Caco-2 (cell line): ENCODE data around the gene DNAAF5. TPM values are rescaled to one million over a fixed set of nuclear protein-coding genes. Genes with fewer than 3 reads are reported as not detected.
A peak's percentile ranks its signal among the peaks of the same experiment; 100 is the strongest.

Source experiments
- BruUV-seq: library from RNA; stranded (reverse); fragments of 400-500 nt; replicated peaks from 2 replicates; lab custom pipeline; 2021; lab: Mats Ljungman, UMichigan
- CTCF ChIA-PET: fragments of 300-600 bp; sonication (Branson Sonifier 250); formaldehyde crosslinking; loops from one replicate; lab custom pipeline; 2022; ENCODE audit warnings: antibody characterized with exemption; lab: Charles Lee
- POLR2A ChIA-PET: fragments of 300-600 bp; sonication (Branson Sonifier 250); formaldehyde crosslinking; loops from one replicate; lab custom pipeline; 2022; ENCODE audit warnings: antibody characterized with exemption; lab: Charles Lee
- DNase-seq, 2 experiments: peaks; one replicate each; pipeline versions ENCODE4 v3.0.0 to v3.0.0-alpha.2; 2020 to 2022
- H3K27me3 ChIP-seq: replicated peaks from 2 replicates; pipeline ENCODE4 v1.6.0; 2011; ENCODE audit warnings: low read length; ENCODE audit not compliant: control insufficient read depth, insufficient read depth
- H3K36me3 ChIP-seq: 2 replicates; pipeline ENCODE4 v1.5.1; 2011; ENCODE audit warnings: low read length; ENCODE audit not compliant: control insufficient read depth, insufficient read depth
- H3K4me1 ChIP-seq: fragments of 250-450 bp; sonication (Bioruptor Pico); 2 replicates; pipeline ENCODE4 v1.5.1; 2020; ENCODE audit warnings: mild to moderate bottlenecking
- H3K4me3 ChIP-seq: 2 replicates; pipeline ENCODE4 v1.5.1; 2011; ENCODE audit warnings: low read depth, mild to moderate bottlenecking, control low read depth, low read length
- H3K9me3 ChIP-seq: fragments of 250-450 bp; sonication (Bioruptor Pico); 2 replicates; pipeline ENCODE4 v1.5.1; 2020; ENCODE audit warnings: mild to moderate bottlenecking, moderate library complexity
- H3K27ac Mint-ChIP-seq: one replicate; pipeline ENCODE4 v1.8.0; 2022; ENCODE audit warnings: mixed read lengths; ENCODE audit not compliant: unreplicated experiment
- H3K27me3 Mint-ChIP-seq: one replicate; pipeline ENCODE4 v1.8.0; 2022; ENCODE audit warnings: mixed read lengths; ENCODE audit not compliant: insufficient read depth, unreplicated experiment
- H3K36me3 Mint-ChIP-seq: one replicate; pipeline ENCODE4 v1.8.0; 2022; ENCODE audit warnings: mild to moderate bottlenecking, mixed read lengths; ENCODE audit not compliant: insufficient read depth, unreplicated experiment
- H3K4me1 Mint-ChIP-seq: one replicate; pipeline ENCODE4 v1.8.0; 2022; ENCODE audit warnings: low read depth, mixed read lengths; ENCODE audit not compliant: unreplicated experiment
- H3K4me3 Mint-ChIP-seq: one replicate; pipeline ENCODE4 v1.8.0; 2022; ENCODE audit warnings: mild to moderate bottlenecking, moderate library complexity, mixed read lengths; ENCODE audit not compliant: unreplicated experiment
- H3K9me3 Mint-ChIP-seq: one replicate; pipeline ENCODE4 v1.8.0; 2022; ENCODE audit warnings: mixed read lengths; ENCODE audit not compliant: unreplicated experiment
- intact Hi-C: fragments of 100-400 bp; cut with micrococcal nuclease; formaldehyde crosslinking; loops from one replicate; pipeline ENCODE4 v1.10.0; 2022; ENCODE audit not compliant: unreplicated experiment
- total RNA-seq: library from RNA; stranded (reverse); gene quantifications from 2 replicates; pipeline ENCODE4 v1.2.3, GENCODE V29; 2022
- TF ChIP-seq, protein P1 (sequence below), 2 experiments: fragments of 200-600 bp in 1 of 2; IDR thresholded peaks; 1 replicate in 1 of 2; 2 replicates in 1 of 2; pipeline versions ENCODE4 v1.5.1 to v1.8.0; 2011 to 2022; ENCODE audit warnings: antibody characterized with exemption in 1 of 2, control low read depth in 1 of 2, inconsistent platforms in 1 of 2, low read depth in 1 of 2, low read length in 1 of 2, mild to moderate bottlenecking in 1 of 2, moderate library complexity in 1 of 2; ENCODE audit not compliant: insufficient read depth in 1 of 2, severe bottlenecking in 1 of 2, unreplicated experiment in 1 of 2

The DNAAF5 gene
- total RNA-seq, 1 experiment from 2014 or later, result 51.4 TPM

DNA sequence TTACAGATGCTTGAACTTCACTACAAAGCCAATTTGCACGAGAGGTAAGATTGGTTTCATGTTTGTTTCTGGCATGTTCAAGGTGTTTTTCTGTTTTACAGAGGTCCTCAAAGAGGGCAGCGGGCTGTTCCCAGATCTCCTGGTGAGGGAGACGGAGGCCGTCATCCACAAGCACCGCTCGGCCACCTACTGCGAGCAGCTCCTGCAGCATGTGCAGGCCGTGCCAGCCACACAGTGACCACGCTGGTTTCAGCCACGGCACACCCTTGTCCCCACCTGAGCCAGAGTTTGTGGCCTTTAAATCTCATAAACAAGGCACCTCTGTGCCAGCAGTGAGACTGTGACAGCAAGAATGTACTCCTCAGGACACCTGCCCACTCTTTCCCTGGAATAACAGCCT is 58.9 kb downstream of the DNAAF5 start:
- DNase-seq, result no peak

DNA sequence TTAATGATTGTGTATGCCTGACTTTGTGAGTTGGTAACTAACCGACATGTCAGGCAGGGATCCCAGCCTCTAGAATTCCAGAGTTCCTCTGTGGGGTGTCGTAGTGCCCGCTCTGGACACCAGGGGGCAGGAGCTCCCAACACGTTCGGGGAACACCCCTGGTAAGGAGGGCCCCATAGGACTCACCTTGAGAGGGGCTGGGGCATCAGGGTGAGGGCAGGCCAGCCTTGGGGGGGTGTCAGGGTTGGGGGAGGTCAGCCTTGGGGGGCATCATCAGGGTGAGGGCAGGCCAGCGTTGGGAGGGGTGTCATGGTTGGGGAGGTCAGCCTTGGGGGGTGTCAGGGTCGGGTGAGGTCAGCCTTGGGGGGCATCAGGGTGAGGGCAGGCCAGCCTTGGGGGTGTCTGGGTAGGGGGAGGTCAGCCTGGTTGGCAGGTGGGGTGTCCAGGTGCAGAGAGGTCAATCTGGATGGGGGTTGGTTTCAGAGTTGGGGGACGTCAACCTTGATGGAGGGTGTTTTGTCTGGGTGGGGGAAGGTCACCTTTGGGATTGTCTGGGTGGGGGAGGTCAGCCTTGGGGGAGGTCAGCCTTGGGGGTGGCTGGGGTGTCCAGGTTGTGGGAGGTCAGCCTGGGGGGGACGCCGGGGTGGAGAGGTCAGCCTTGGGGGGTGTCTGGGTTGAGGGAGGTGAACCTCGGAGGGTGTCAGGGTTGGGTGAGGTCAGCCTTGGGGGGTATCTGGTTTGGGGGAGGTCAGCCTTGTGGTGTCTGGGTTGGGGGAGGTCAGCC is 60.2 kb downstream of the DNAAF5 start:
- Mint-ChIP-seq H3K9me3 (peaks cover 11% of the 10 kb centered on the region), H3K4me1 (no peaks in the 10 kb centered on the region), H3K36me3 (peaks cover 43% of the 10 kb centered on the region), H3K27me3 (no peaks in the 10 kb centered on the region), H3K27ac (no peak overlapping the region), H3K4me3 (no peak overlapping the region)
- no peaks in the 10 kb centered on the region; the same call in 1 of the 2 replicates for H3K36me3 ChIP-seq
- H3K4me3 ChIP-seq, result no peak overlapping the region
- intact Hi-C loops, result loop anchor here (1.0 to 5.0 kb wide), 2 partner anchors 51 to 87 kb away; no protein-coding TSS in a partner anchor
- H3K9me3 ChIP-seq, result no peaks in the 10 kb centered on the region
- H3K27me3 ChIP-seq, result no peaks in the 10 kb centered on the region
- TF ChIP-seq, protein P1, sequence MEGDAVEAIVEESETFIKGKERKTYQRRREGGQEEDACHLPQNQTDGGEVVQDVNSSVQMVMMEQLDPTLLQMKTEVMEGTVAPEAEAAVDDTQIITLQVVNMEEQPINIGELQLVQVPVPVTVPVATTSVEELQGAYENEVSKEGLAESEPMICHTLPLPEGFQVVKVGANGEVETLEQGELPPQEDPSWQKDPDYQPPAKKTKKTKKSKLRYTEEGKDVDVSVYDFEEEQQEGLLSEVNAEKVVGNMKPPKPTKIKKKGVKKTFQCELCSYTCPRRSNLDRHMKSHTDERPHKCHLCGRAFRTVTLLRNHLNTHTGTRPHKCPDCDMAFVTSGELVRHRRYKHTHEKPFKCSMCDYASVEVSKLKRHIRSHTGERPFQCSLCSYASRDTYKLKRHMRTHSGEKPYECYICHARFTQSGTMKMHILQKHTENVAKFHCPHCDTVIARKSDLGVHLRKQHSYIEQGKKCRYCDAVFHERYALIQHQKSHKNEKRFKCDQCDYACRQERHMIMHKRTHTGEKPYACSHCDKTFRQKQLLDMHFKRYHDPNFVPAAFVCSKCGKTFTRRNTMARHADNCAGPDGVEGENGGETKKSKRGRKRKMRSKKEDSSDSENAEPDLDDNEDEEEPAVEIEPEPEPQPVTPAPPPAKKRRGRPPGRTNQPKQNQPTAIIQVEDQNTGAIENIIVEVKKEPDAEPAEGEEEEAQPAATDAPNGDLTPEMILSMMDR (IDR thresholded peaks at IDR 0.05; ENCODE audit: insufficient read depth in 1 of 2, low read depth in 1 of 2, low read length in 1 of 2, severe bottlenecking in 1 of 2, unreplicated experiment in 1 of 2), result peak; percentile 71 to 90
- H3K4me1 ChIP-seq, result no peaks in the 10 kb centered on the region
- no TSS peak for BruUV-seq
- ChIA-PET POLR2A (no interaction called here), CTCF (interaction anchor here (0.6 to 0.7 kb wide), 5 partner anchors 27 to 518 kb away, joined by 4 to 11 read pairs (median 4); no protein-coding TSS in a partner anchor)
- DNase-seq, result peak; percentile 66 to 79

More for the DNA sequence above, 58.9 kb downstream of the DNAAF5 start:
- no TSS peak for BruUV-seq
- H3K27me3 Mint-ChIP-seq, result no peaks in the 10 kb centered on the region
- no peaks in the 10 kb centered on the region; the same call in 1 of the 2 replicates for H3K36me3 ChIP-seq
- no peak overlapping the region for H3K27ac Mint-ChIP-seq
- H3K4me3 ChIP-seq, result no peak overlapping the region
- peaks cover 11% of the 10 kb centered on the region for H3K9me3 Mint-ChIP-seq
- ChIA-PET POLR2A (no interaction called here), CTCF (no interaction called here)
- TF ChIP-seq, protein P1 (IDR thresholded peaks at IDR 0.05; ENCODE audit: insufficient read depth in 1 of 2, low read depth in 1 of 2, low read length in 1 of 2, severe bottlenecking in 1 of 2, unreplicated experiment in 1 of 2), result no peak
- no peaks in the 10 kb centered on the region for H3K4me1 ChIP-seq
- H3K4me3 Mint-ChIP-seq, result no peak overlapping the region
- no peaks in the 10 kb centered on the region for H3K4me1 Mint-ChIP-seq
- H3K36me3 Mint-ChIP-seq, result peaks cover 55% of the 10 kb centered on the region
- no peaks in the 10 kb centered on the region for H3K27me3 ChIP-seq
- intact Hi-C loops, result loop anchor here (5.0 kb wide), 1 partner anchor 52 kb away; no protein-coding TSS in a partner anchor
- no peaks in the 10 kb centered on the region for H3K9me3 ChIP-seq

DNA sequence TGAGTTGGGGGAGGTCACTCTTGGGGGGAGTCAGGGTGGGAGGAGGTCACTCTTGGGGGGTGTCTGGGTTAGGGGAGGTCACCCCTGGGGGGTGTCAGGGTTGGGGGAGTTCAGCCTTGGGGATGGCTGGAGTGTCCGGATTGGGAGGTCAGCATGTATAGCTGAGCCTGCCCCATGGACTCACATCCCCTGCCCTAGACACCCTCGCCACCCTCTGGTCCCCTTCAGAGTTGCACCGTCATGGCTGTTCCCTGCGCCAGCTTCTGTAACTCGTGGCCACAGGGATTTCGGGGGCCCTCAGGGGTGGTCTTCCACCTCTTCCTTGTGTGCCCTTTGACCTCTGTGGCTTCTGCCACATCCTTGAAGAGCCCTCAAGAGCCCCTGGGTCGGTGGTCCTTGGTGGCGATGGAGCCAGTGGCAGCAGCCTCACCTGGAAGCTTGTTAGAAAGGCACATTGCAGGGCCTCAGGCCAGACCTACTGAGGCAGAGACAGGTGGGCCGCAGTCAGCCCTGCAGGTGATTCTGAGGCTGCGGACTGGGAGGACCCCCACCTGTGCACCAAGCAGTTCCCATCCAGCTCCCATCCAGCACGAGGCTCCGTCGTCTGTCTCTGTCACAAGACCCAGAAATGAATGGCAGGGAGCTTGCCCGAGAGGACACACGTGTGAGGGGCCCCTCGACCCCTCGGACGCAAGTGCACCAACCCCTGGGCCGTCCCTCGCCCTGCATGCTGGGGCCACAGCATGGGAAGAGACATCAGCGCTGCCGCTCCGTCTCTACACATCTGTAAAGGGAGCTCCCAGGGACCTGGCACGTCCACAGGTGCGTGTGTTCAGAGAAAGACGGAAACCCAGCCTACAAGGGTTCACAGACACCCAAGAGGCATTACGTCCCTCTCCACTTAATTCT is 61.1 kb downstream of the DNAAF5 start:
- Mint-ChIP-seq H3K36me3 (peaks cover 34% of the 10 kb centered on the region), H3K9me3 (peaks cover 11% of the 10 kb centered on the region), H3K27me3 (no peaks in the 10 kb centered on the region), H3K4me1 (no peaks in the 10 kb centered on the region), H3K27ac (no peak overlapping the region), H3K4me3 (no peak overlapping the region)
- no TSS peak for BruUV-seq
- no peaks in the 10 kb centered on the region for H3K4me1 ChIP-seq
- ChIA-PET POLR2A (no interaction called here), CTCF (no interaction called here)
- no peak for DNase-seq
- no peaks in the 10 kb centered on the region for H3K27me3 ChIP-seq
- intact Hi-C loops, result loop anchor here (5.0 kb wide), 1 partner anchor 50 kb away; no protein-coding TSS in a partner anchor
- TF ChIP-seq, protein P1 (IDR thresholded peaks at IDR 0.05; ENCODE audit: insufficient read depth in 1 of 2, low read depth in 1 of 2, low read length in 1 of 2, severe bottlenecking in 1 of 2, unreplicated experiment in 1 of 2), result no peak
- H3K36me3 ChIP-seq, result no peaks in the 10 kb centered on the region; the same call in 1 of the 2 replicates
- H3K4me3 ChIP-seq, result no peak overlapping the region
- H3K9me3 ChIP-seq, result no peaks in the 10 kb centered on the region
